ENCODE results near the gene IGSF21. TPM values are rescaled to one million over a fixed set of nuclear protein-coding genes. Genes with fewer than 3 reads are reported as not detected.

Gene IGSF21
- total RNA-seq, 4 donors from 2014 or later = 4.7 to 10.2 (median 5.9) TPM

GRCh38 chr1:18309552-18310155, 202.1 kb downstream of the IGSF21 start:
- H3K27me3 ChIP-seq = no peaks in the 10 kb centered on the region
- no peak overlapping the region for H3K27ac ChIP-seq
- DNase-seq (ENCODE audit: low spot score in 2 of 2) = no peak
- no peak for TF ChIP-seq POLR2A (IDR thresholded peaks at IDR 0.05)
- TF ChIP-seq, protein P1, sequence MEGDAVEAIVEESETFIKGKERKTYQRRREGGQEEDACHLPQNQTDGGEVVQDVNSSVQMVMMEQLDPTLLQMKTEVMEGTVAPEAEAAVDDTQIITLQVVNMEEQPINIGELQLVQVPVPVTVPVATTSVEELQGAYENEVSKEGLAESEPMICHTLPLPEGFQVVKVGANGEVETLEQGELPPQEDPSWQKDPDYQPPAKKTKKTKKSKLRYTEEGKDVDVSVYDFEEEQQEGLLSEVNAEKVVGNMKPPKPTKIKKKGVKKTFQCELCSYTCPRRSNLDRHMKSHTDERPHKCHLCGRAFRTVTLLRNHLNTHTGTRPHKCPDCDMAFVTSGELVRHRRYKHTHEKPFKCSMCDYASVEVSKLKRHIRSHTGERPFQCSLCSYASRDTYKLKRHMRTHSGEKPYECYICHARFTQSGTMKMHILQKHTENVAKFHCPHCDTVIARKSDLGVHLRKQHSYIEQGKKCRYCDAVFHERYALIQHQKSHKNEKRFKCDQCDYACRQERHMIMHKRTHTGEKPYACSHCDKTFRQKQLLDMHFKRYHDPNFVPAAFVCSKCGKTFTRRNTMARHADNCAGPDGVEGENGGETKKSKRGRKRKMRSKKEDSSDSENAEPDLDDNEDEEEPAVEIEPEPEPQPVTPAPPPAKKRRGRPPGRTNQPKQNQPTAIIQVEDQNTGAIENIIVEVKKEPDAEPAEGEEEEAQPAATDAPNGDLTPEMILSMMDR (IDR thresholded peaks at IDR 0.05) = no peak
- no peak for TF ChIP-seq EP300 (IDR thresholded peaks at IDR 0.05)
- H3K9me3 ChIP-seq = no peaks in the 10 kb centered on the region
- H3K36me3 ChIP-seq = no peaks in the 10 kb centered on the region
- WGBS, 2 donors = 49 to 57% methylated on average over 10 of the region's 10 CpGs
- no peaks in the 10 kb centered on the region for H3K4me1 ChIP-seq
- H3K4me3 ChIP-seq = no peak overlapping the region

DNA sequence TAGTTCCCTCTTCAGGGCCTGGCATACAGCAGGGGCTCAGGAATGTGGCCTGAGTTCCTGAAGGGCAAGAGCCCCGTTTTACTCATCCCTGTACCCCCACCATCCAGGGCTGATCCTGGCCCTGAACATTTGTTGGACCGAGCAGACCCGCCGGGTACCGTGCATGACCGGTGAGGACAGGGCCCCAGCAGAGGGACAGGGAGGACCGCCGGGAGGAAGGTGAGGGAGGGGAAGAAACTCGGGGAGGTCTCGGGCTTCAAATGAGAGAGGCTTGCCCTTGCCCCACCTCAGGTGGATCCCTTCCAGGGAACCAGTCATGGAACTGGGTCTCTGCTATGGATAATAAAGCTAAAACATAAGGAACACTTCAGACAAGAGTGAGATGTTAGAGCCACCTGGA, 205.4 kb downstream of the IGSF21 start:
- no peaks in the 10 kb centered on the region for H3K27me3 ChIP-seq
- TF ChIP-seq EP300 (IDR thresholded peaks at IDR 0.05) (no peak), POLR2A (IDR thresholded peaks at IDR 0.05) (no peak)
- TF ChIP-seq, protein P1 (IDR thresholded peaks at IDR 0.05) = no peak
- no peak overlapping the region for H3K27ac ChIP-seq
- no peak for DNase-seq (ENCODE audit: low spot score in 2 of 2)
- no peaks in the 10 kb centered on the region for H3K4me1 ChIP-seq
- H3K4me3 ChIP-seq = no peak overlapping the region
- WGBS, 2 donors = 80 to 82% methylated on average over 10 of the region's 10 CpGs
- no peaks in the 10 kb centered on the region for H3K36me3 ChIP-seq
- no peaks in the 10 kb centered on the region for H3K9me3 ChIP-seq

DNA sequence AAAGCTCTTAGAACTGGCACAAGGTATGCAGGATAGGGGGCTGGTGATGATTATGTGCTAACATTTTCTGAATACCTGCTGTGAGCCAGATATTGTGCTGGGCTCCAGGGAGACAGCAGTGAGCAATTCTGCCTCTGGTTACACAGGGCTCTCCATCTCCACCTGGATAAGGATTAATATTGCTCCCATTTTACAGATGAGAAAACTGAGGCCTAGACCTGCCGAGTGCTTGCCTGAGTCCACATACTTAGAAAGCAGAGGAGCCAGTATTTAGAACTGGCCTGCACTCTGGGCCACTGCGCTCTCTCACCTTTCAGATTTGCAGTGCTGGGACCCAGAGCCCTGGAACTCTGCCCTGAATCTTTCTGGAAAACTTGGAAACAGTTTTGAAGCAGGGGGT, 205.9 kb downstream of the IGSF21 start:
- 93% methylated on average over 2 of the region's 2 CpGs for WGBS, 2 donors
- Histone ChIP-seq H3K4me3 (no peak overlapping the region), H3K27ac (no peak overlapping the region), H3K9me3 (peaks cover 0 to 2% (median 0%) of the 10 kb centered on the region in 4 donors), H3K27me3 (no peaks in the 10 kb centered on the region), H3K4me1 (no peaks in the 10 kb centered on the region), H3K36me3 (no peaks in the 10 kb centered on the region)
- DNase-seq (ENCODE audit: low spot score in 2 of 2) = no peak
- TF ChIP-seq POLR2A (IDR thresholded peaks at IDR 0.05) (no peak), EP300 (IDR thresholded peaks at IDR 0.05) (no peak)
- TF ChIP-seq, protein P1 (IDR thresholded peaks at IDR 0.05) = no peak

DNA sequence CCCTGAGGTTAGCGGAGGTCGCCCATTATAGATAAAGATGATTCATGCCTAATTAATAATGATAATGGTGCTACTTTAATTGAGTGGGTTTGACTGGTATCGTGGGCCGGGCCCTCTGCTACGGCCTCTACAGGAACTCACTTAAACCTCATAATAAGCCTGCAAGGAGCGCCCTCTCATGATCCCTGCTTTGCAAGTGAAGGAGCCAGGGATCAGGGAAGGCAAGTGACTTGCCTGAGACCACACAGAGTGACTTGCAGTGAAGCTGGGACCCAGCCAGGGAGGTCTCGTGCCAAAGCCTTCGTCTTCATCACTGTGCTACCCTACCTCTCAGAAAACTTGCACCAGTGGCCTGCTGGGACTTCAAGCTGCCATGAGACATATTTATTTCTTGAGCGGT, 206.8 kb downstream of the IGSF21 start:
- Histone ChIP-seq H3K27ac (no peak overlapping the region), H3K36me3 (no peaks in the 10 kb centered on the region), H3K9me3 (peaks cover 0 to 9% (median 0%) of the 10 kb centered on the region in 4 donors), H3K4me1 (no peaks in the 10 kb centered on the region), H3K27me3 (no peaks in the 10 kb centered on the region), H3K4me3 (no peak overlapping the region)
- DNase-seq (ENCODE audit: low spot score in 2 of 2) = no peak
- TF ChIP-seq, protein P1 (IDR thresholded peaks at IDR 0.05) = no peak
- TF ChIP-seq POLR2A (IDR thresholded peaks at IDR 0.05) = no peak
- TF ChIP-seq EP300 (IDR thresholded peaks at IDR 0.05) = no peak
- WGBS, 2 donors = 68 to 74% methylated on average over 9 of the region's 9 CpGs

GRCh38 chr1:18315449-18315848, 207.9 kb downstream of the IGSF21 start:
- no peaks in the 10 kb centered on the region for H3K36me3 ChIP-seq
- no peak overlapping the region for H3K27ac ChIP-seq
- no peak for TF ChIP-seq EP300 (IDR thresholded peaks at IDR 0.05)
- TF ChIP-seq, protein P1 (IDR thresholded peaks at IDR 0.05) = no peak
- no peak for TF ChIP-seq POLR2A (IDR thresholded peaks at IDR 0.05)
- peaks cover 0 to 9% (median 0%) of the 10 kb centered on the region in 4 donors for H3K9me3 ChIP-seq
- no peak overlapping the region for H3K4me3 ChIP-seq
- H3K4me1 ChIP-seq = no peaks in the 10 kb centered on the region
- H3K27me3 ChIP-seq = no peaks in the 10 kb centered on the region
- no peak for DNase-seq (ENCODE audit: low spot score in 2 of 2)
- WGBS, 2 donors = 90 to 94% methylated on average over 1 of the region's 1 CpG

All from tibial nerve (tissue), 4 donors.